Measurements from ENCODE around the gene MTPN.

The MTPN gene

GRCh38 chr7:135942614-135943013 lies 34.5 kb downstream of the MTPN start:
- TF ChIP-seq MAX (IDR thresholded peaks at IDR 0.05; ENCODE audit: low read depth, low read length) (no peak), CTCF (IDR thresholded peaks at IDR 0.05; ENCODE audit: low read depth, low read length) (no peak), POLR2A (IDR thresholded peaks at IDR 0.05; ENCODE audit: extremely low read depth, insufficient read length) (no peak), MYC (IDR thresholded peaks at IDR 0.05; ENCODE audit: low read depth, low read length) (no peak)
- H3K4me3 ChIP-seq (ENCODE audit: low read depth, low read length), result no peak overlapping the region
- no peak for DNase-seq (ENCODE audit: low read depth)

- TF ChIP-seq MYC (IDR thresholded peaks at IDR 0.05; ENCODE audit: low read depth, low read length), result no peak
- no peak for TF ChIP-seq POLR2A (IDR thresholded peaks at IDR 0.05; ENCODE audit: extremely low read depth, insufficient read length)
- TF ChIP-seq MAX (IDR thresholded peaks at IDR 0.05; ENCODE audit: low read depth, low read length), result no peak
- TF ChIP-seq CTCF (IDR thresholded peaks at IDR 0.05; ENCODE audit: low read depth, low read length), result no peak
- no peak overlapping the region for H3K4me3 ChIP-seq (ENCODE audit: low read depth, low read length)
- DNase-seq (ENCODE audit: low read depth), result no peak
These were observed 36.8 kb downstream of the MTPN start for GRCh38 chr7:135940077-135941075.

- TF ChIP-seq MAX (IDR thresholded peaks at IDR 0.05; ENCODE audit: low read depth, low read length), result no peak
- TF ChIP-seq CTCF (IDR thresholded peaks at IDR 0.05; ENCODE audit: low read depth, low read length), result no peak
- DNase-seq (ENCODE audit: low read depth), result no peak
- H3K4me3 ChIP-seq (ENCODE audit: low read depth, low read length), result no peak overlapping the region
These were observed 37.8 kb downstream of the MTPN start for GRCh38 chr7:135939261-135939812.

GRCh38 chr7:135938563-135938962 lies 38.6 kb downstream of the MTPN start:
- TF ChIP-seq MAX (IDR thresholded peaks at IDR 0.05; ENCODE audit: low read depth, low read length) (no peak), CTCF (IDR thresholded peaks at IDR 0.05; ENCODE audit: low read depth, low read length) (no peak)
- DNase-seq (ENCODE audit: low read depth), result no peak
- no peak overlapping the region for H3K4me3 ChIP-seq (ENCODE audit: low read depth, low read length)

GRCh38 chr7:135938086-135938485 lies 39.1 kb downstream of the MTPN start:
- TF ChIP-seq MYC (IDR thresholded peaks at IDR 0.05; ENCODE audit: low read depth, low read length) (no peak), MAX (IDR thresholded peaks at IDR 0.05; ENCODE audit: low read depth, low read length) (no peak), POLR2A (IDR thresholded peaks at IDR 0.05; ENCODE audit: extremely low read depth, insufficient read length) (no peak), CTCF (IDR thresholded peaks at IDR 0.05; ENCODE audit: low read depth, low read length) (no peak)
- DNase-seq (ENCODE audit: low read depth), result no peak
- H3K4me3 ChIP-seq (ENCODE audit: low read depth, low read length), result no peak overlapping the region
